ENCODE measurements around the gene DUS3L. TPM values are rescaled to one million over a fixed set of nuclear protein-coding genes. Genes with fewer than 3 reads are reported as not detected.

The DUS3L gene
- total RNA-seq, 1 donor from 2014 or later, result 61.1 TPM

DNA sequence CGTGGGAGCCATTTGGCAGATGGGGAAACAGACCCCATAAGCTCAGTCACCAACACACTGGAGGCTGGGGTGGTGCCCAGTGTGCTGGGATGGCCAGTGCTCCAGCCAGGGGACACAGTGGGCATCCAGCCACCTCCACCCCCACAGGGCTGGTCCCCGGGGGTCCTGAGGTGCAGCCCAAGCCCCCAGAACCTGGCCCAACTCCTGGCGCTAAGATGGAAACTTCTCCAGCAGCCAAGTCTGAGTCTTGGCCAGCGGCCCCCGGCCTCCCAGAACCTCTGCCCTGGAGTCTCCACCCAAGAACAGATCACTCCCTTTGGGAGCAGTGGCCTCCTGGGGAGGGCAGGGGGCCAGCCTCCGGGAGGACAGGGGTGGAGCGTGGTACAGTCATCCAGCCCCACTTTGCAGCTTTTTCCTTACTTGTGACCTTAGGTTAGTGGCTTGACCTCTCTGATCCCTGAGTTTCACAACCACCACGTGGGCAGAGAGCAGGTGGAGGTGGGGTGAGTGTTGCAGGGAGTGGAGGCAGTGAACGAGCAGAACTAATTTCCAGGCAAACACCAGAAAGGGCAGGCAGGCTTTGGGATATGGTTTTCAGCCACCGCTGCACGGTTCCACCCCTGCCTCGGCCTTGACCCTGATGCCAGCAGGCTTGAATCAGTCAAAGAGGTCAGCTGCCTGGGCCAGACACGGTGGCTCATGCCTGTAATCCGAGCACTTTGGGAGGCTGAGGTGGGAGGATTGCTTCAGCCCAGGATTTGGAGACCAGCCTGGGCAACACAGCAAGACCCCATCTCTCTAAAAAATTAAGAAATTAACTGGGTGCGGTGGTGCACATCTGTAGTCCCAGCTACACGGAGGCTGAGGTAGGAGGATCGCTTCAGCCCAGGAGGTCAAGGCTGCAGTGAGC is 9.7 kb upstream of the DUS3L start:
- Mint-ChIP-seq H3K9me3 (no peaks in the 10 kb centered on the region), H3K4me3 (no peak overlapping the region), H3K36me3 (no peaks in the 10 kb centered on the region), H3K27me3 (ENCODE audit: low read depth) (peaks cover 26% of the 10 kb centered on the region), H3K4me1 (peaks cover 18% of the 10 kb centered on the region), H3K27ac (no peak overlapping the region)
- DNase-seq (ENCODE audit: low spot score in 2 of 2, unreplicated experiment in 2 of 2), result no peak
- TF ChIP-seq, protein P1, sequence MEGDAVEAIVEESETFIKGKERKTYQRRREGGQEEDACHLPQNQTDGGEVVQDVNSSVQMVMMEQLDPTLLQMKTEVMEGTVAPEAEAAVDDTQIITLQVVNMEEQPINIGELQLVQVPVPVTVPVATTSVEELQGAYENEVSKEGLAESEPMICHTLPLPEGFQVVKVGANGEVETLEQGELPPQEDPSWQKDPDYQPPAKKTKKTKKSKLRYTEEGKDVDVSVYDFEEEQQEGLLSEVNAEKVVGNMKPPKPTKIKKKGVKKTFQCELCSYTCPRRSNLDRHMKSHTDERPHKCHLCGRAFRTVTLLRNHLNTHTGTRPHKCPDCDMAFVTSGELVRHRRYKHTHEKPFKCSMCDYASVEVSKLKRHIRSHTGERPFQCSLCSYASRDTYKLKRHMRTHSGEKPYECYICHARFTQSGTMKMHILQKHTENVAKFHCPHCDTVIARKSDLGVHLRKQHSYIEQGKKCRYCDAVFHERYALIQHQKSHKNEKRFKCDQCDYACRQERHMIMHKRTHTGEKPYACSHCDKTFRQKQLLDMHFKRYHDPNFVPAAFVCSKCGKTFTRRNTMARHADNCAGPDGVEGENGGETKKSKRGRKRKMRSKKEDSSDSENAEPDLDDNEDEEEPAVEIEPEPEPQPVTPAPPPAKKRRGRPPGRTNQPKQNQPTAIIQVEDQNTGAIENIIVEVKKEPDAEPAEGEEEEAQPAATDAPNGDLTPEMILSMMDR (IDR thresholded peaks at IDR 0.05; ENCODE audit: unreplicated experiment), result no peak

DNA sequence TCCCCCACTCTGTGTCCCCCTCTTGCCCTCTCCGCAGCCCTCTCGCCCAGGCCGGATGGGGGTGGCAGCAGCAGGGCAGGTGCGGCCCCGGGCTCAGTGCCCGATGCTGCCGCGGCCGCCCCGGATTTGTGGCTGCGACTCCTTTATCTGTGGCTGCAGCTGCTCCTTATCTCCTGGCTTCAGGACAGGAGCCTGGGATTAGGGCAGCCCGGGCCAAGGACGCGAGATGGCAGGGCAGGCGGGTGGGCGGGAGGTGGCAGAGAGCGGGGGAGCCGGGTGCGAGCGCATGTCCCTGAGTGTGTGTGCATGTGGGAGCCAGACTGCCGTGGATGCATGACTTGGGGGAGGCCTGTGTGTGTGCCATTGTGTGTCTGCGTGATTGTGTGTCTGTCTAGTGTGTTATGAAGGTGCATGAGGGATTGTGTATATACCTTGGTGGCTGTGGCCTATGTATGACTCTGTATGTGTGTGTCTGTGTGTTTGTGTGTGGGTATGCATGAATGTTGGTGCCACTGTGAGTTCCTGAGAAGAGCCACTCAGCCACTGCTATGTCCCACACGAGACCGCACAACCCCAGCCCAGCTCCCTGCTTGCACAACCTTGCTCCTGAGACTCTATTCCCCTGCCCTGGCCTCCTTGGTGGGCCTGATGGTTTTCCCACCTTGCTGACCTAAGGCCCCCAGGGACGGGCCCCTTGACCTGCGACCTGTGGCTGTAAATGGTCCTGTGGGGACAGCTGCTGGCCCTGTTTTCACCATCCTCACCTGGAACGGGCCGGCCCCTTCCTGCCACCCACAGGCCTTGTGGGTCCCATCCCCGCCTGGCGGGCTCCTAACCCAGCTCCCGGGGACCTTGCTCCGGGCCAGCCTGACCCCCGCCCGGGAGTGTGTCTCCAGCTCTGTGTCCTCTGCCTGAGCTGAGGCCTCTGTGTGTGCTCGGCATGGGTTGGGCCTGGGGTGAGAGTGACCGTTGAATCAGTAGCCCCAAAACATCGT is 8.6 kb upstream of the DUS3L start:
- no peak overlapping the region for H3K27ac Mint-ChIP-seq

DNA sequence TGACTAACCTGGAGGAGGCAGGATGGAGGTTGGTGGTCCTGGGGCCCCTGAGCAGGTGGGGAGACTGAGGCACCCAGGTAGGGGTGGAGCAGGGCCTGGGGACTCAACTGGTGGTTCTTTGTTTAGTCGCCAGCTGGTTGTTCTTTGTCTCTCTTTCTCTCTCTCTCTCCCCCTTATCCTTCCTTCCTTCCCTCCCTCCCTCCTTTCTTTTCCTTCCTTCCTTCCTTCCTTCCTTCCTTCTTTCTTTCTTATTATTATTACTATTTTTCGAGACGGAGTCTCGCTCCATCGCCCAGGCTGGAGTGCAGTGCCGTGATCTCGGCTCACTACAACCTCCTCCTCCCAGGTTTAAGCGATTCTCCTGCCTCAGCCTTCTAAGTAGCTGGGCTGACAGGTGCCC is 7.3 kb upstream of the DUS3L start:
- TF ChIP-seq, protein P1 (IDR thresholded peaks at IDR 0.05; ENCODE audit: unreplicated experiment), result no peak
- Mint-ChIP-seq H3K27me3 (ENCODE audit: low read depth) (peaks cover 9% of the 10 kb centered on the region), H3K4me1 (peaks cover 8% of the 10 kb centered on the region)

More for the DNA sequence above, 8.6 kb upstream of the DUS3L start:
- Mint-ChIP-seq H3K9me3 (no peaks in the 10 kb centered on the region), H3K4me1 (peaks cover 18% of the 10 kb centered on the region), H3K27me3 (ENCODE audit: low read depth) (peaks cover 21% of the 10 kb centered on the region), H3K36me3 (no peaks in the 10 kb centered on the region), H3K4me3 (no peak overlapping the region)
- no peak for DNase-seq (ENCODE audit: low spot score in 2 of 2, unreplicated experiment in 2 of 2)
- TF ChIP-seq, protein P1 (IDR thresholded peaks at IDR 0.05; ENCODE audit: unreplicated experiment), result no peak

DNA sequence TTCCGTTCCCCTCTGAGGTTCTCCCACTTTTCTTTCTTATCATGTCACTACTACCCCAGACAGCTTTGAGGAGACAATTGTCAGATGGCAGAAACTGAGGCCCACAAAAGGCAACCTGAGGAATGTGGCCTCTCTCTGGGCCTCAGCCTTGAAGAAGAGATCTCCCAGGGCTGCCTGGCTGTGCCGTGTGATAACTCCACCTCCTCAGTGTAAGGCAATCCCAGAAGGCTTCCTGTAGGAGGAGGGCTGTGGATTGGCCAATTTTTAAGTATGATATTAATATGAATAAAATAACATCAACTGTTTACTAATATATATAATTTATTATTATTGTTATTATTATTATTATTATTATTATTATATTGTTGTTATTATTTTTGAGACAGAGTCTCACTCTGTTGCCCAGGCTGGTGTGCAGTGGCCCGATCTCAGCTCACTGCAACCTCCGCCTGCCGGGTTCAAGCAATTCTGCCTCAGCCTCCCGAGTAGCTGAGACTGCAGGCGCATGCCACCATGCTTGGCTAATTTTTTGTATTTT is 4.5 kb upstream of the DUS3L start:
- Mint-ChIP-seq H3K4me1 (peaks cover 5% of the 10 kb centered on the region), H3K27ac (no peak overlapping the region), H3K27me3 (ENCODE audit: low read depth) (peaks cover 4% of the 10 kb centered on the region), H3K36me3 (peaks cover 4% of the 10 kb centered on the region), H3K9me3 (peaks cover 4% of the 10 kb centered on the region), H3K4me3 (no peak overlapping the region)
- TF ChIP-seq, protein P1 (IDR thresholded peaks at IDR 0.05; ENCODE audit: unreplicated experiment), result no peak
- DNase-seq (ENCODE audit: low spot score in 2 of 2, unreplicated experiment in 2 of 2), result no peak

More for the DNA sequence above, 7.3 kb upstream of the DUS3L start:
- no peaks in the 10 kb centered on the region for H3K36me3 Mint-ChIP-seq
- no peaks in the 10 kb centered on the region for H3K9me3 Mint-ChIP-seq
- DNase-seq (ENCODE audit: low spot score in 2 of 2, unreplicated experiment in 2 of 2), result no peak
- H3K4me3 Mint-ChIP-seq, result no peak overlapping the region
- no peak overlapping the region for H3K27ac Mint-ChIP-seq

DNA sequence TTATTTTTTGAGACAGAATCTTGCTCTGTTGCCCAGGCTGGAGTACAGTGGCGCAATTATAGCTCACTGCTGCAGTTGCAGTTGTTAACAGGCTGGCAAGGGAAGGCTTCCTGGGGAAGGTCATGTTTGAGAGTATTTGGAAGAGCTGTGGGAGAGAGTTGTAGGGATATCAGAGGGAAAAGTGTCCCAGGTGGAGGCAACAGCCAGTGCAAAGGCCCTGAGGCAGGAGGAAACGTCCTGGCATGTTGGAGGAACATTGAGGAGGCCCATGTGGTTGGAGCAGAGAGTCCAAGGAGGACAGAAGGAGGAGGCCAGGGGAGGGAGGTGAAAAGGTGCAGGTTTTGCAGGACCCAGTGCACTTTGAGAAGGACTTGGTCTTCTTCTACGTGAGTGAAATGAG is 2.2 kb upstream of the DUS3L start:
- no peak for DNase-seq (ENCODE audit: low spot score in 2 of 2, unreplicated experiment in 2 of 2)
- Mint-ChIP-seq H3K4me1 (peaks cover 11% of the 10 kb centered on the region), H3K36me3 (peaks cover 12% of the 10 kb centered on the region), H3K27me3 (ENCODE audit: low read depth) (peaks cover 1% of the 10 kb centered on the region), H3K27ac (no peak overlapping the region), H3K4me3 (no peak overlapping the region), H3K9me3 (peaks cover 4% of the 10 kb centered on the region)
- TF ChIP-seq, protein P1 (IDR thresholded peaks at IDR 0.05; ENCODE audit: unreplicated experiment), result no peak
